Tibial nerve (tissue), 4 donors: ENCODE measurements around the gene CNKSR1. TPM values are rescaled to one million over a fixed set of nuclear protein-coding genes. Genes with fewer than 3 reads are reported as not detected.

Source experiments
- DNase-seq, 2 donors: peaks; one replicate each; pipeline ENCODE4 v3.0.0-alpha.2; 2019; ENCODE audit warnings: low spot score in 2 of 2
- H3K27ac ChIP-seq, 4 donors: fragments of 200-600 bp; sonication (generic) in 3 of 4; one replicate each; pipeline ENCODE4 v1.5.1; 2017 to 2019; ENCODE audit warnings: mild to moderate bottlenecking in 1 of 4
- H3K27me3 ChIP-seq, 2 donors: fragments of 200-600 bp; sonication (generic) in 1 of 2; one replicate each; pipeline versions ENCODE4 v1.5.1 to v1.6.0; 2017 to 2019
- H3K36me3 ChIP-seq, 3 donors: fragments of 200-600 bp; sonication (generic); one replicate each; pipeline ENCODE4 v1.5.1; 2018 to 2019
- H3K4me1 ChIP-seq, 4 donors: fragments of 200-600 bp; sonication (generic) in 3 of 4; one replicate each; pipeline ENCODE4 v1.5.1; 2017 to 2019
- H3K4me3 ChIP-seq, 4 donors: fragments of 200-600 bp; sonication (generic) in 3 of 4; one replicate each; pipeline ENCODE4 v1.5.1; 2017 to 2019; ENCODE audit warnings: mild to moderate bottlenecking in 1 of 4, moderate library complexity in 1 of 4
- H3K9me3 ChIP-seq, 4 donors: fragments of 200-600 bp; sonication (generic) in 3 of 4; one replicate each; pipeline ENCODE4 v1.5.1; 2017 to 2019
- CTCF ChIP-seq, 5 experiments: fragments of 200-600 bp in 3 of 5; fragments of 450-650 bp in 2 of 5; sonication (generic) in 3 of 5; IDR thresholded peaks; one replicate each; pipeline ENCODE4 v1.5.1; 2016 to 2019; ENCODE audit warnings: antibody characterized with exemption in 5 of 5, mild to moderate bottlenecking in 3 of 5, moderate library complexity in 2 of 5
- EP300 ChIP-seq, 2 donors: sonication (generic); formaldehyde crosslinking; IDR thresholded peaks; one replicate each; pipeline ENCODE4 v1.6.1; 2017; ENCODE audit warnings: antibody characterized with exemption in 2 of 2, mild to moderate bottlenecking in 1 of 2
- POLR2A ChIP-seq, 2 donors: fragments of 450-650 bp; IDR thresholded peaks; one replicate each; pipeline ENCODE4 v1.6.1; 2017; ENCODE audit warnings: antibody characterized with exemption in 2 of 2, mild to moderate bottlenecking in 2 of 2, moderate library complexity in 2 of 2
- WGBS, 2 donors: methylation state at CpG; one replicate each; pipeline ENCODE4 v1.1.5; 2018; 5-methylcytosine and 5-hydroxymethylcytosine counted together
- total RNA-seq, 4 donors: library from RNA; depleted of rRNA; stranded (reverse); fragments of >200 nt; gene quantifications; one replicate each; pipeline ENCODE4 v1.1.0, GENCODE V29; 2016

The CNKSR1 gene
- total RNA-seq, 4 donors from 2014 or later: 2.6 to 5.7 (median 4.0) TPM; not detected in 1

GRCh38 chr1:26132834-26133167, 44.5 kb upstream of the CNKSR1 start:
- no peak for TF ChIP-seq CTCF (IDR thresholded peaks at IDR 0.05)
- TF ChIP-seq POLR2A (IDR thresholded peaks at IDR 0.05): no peak
- TF ChIP-seq EP300 (IDR thresholded peaks at IDR 0.05): no peak
- no peaks in the 10 kb centered on the region for H3K27me3 ChIP-seq
- H3K36me3 ChIP-seq: no peaks in the 10 kb centered on the region
- DNase-seq: no peak
- H3K4me1 ChIP-seq: peaks cover 0 to 6% (median 5%) of the 10 kb centered on the region in 4 donors
- no peak overlapping the region for H3K4me3 ChIP-seq
- no peak overlapping the region for H3K27ac ChIP-seq
- no peaks in the 10 kb centered on the region for H3K9me3 ChIP-seq
- WGBS, 2 donors: 97 to 100% methylated on average over 2 of the region's 2 CpGs

- H3K27ac ChIP-seq: no peak overlapping the region
- H3K27me3 ChIP-seq: no peaks in the 10 kb centered on the region
These were observed 42.8 kb upstream of the CNKSR1 start for GRCh38 chr1:26134466-26134865.

GRCh38 chr1:26138974-26139558, 38.2 kb upstream of the CNKSR1 start:
- Histone ChIP-seq H3K27ac (no peak overlapping the region), H3K4me1 (no peaks in the 10 kb centered on the region), H3K36me3 (no peaks in the 10 kb centered on the region), H3K9me3 (no peaks in the 10 kb centered on the region), H3K4me3 (no peak overlapping the region), H3K27me3 (no peaks in the 10 kb centered on the region)
- TF ChIP-seq CTCF (IDR thresholded peaks at IDR 0.05) (no peak), EP300 (IDR thresholded peaks at IDR 0.05) (no peak), POLR2A (IDR thresholded peaks at IDR 0.05) (no peak)
- 55 to 65% methylated on average over 3 of the region's 3 CpGs for WGBS, 2 donors
- no peak for DNase-seq

More at GRCh38 chr1:26134466-26134865, 42.8 kb upstream of the CNKSR1 start:
- no peaks in the 10 kb centered on the region for H3K9me3 ChIP-seq
- TF ChIP-seq EP300 (IDR thresholded peaks at IDR 0.05): no peak
- TF ChIP-seq CTCF (IDR thresholded peaks at IDR 0.05): no peak
- no peak for TF ChIP-seq POLR2A (IDR thresholded peaks at IDR 0.05)
- no peaks in the 10 kb centered on the region for H3K36me3 ChIP-seq
- WGBS, 2 donors: 93 to 97% methylated on average over 3 of the region's 3 CpGs
- no peaks in the 10 kb centered on the region for H3K4me1 ChIP-seq
- no peak for DNase-seq
- H3K4me3 ChIP-seq: no peak overlapping the region

GRCh38 chr1:26142159-26142558, 35.1 kb upstream of the CNKSR1 start:
- Histone ChIP-seq H3K36me3 (no peaks in the 10 kb centered on the region), H3K27ac (no peak overlapping the region), H3K4me1 (peaks cover 0 to 6% (median 0%) of the 10 kb centered on the region in 4 donors), H3K9me3 (no peaks in the 10 kb centered on the region), H3K27me3 (no peaks in the 10 kb centered on the region), H3K4me3 (peak overlapping the region in 1 of 4 donors; percentile 18)
- WGBS, 2 donors: 82 to 86% methylated on average over 8 of the region's 8 CpGs
- no peak for TF ChIP-seq CTCF (IDR thresholded peaks at IDR 0.05)
- no peak for TF ChIP-seq POLR2A (IDR thresholded peaks at IDR 0.05)
- TF ChIP-seq EP300 (IDR thresholded peaks at IDR 0.05): no peak
- no peak for DNase-seq

GRCh38 chr1:26145041-26145959, 32.0 kb upstream of the CNKSR1 start:
- no peaks in the 10 kb centered on the region for H3K36me3 ChIP-seq
- peak; percentile 56 to 86 for DNase-seq
- H3K4me1 ChIP-seq: peaks cover 0 to 6% (median 0%) of the 10 kb centered on the region in 4 donors
- WGBS, 2 donors: 29 to 31% methylated on average over 18 to 19 of the region's 19 CpGs
- no peaks in the 10 kb centered on the region for H3K9me3 ChIP-seq
- no peak overlapping the region for H3K27ac ChIP-seq
- TF ChIP-seq EP300 (IDR thresholded peaks at IDR 0.05) (no peak), CTCF (IDR thresholded peaks at IDR 0.05) (peak; percentile 69 to 87 (median 79)), POLR2A (IDR thresholded peaks at IDR 0.05) (no peak)
- H3K4me3 ChIP-seq: no peak overlapping the region
- H3K27me3 ChIP-seq: no peaks in the 10 kb centered on the region
